Naive thymus-derived CD8-positive, alpha-beta T cell (primary cell): ENCODE results near the gene SERPINB11. TPM values are rescaled to one million over a fixed set of nuclear protein-coding genes. Genes with fewer than 3 reads are reported as not detected.
"Not testable (repeated sequence)": the region's sequence is repeated elsewhere in the genome, so short reads cannot be mapped to it uniquely, and the experiment has no call there.

ENCODE experiments used
- ATAC-seq, 2 donors: fragments of 150-1000 bp; cut with Tn5 transposase in 1 of 2; sonication (Bioruptor Pico), chemical (Tn5 transposase) in 1 of 2; 1 replicate in 1 of 2; 2 replicates in 1 of 2; pipeline ENCODE4 v1.10.0; 2021; ENCODE audit warnings: mild to moderate bottlenecking in 2 of 2, moderate library complexity in 2 of 2
- POLR2A ChIA-PET: fragments of 350-600 bp; sonication (Branson Sonifier 250); formaldehyde crosslinking; loops from one replicate; lab custom pipeline; 2021; ENCODE audit warnings: antibody characterized with exemption; lab: Charles Lee
- DNase-seq, 10 donors: peaks; one replicate each; pipeline versions ENCODE4 v3.0.0 to v3.0.0-alpha.2; 2020 to 2022
- H3K27ac Mint-ChIP-seq, 10 donors: one replicate each; pipeline ENCODE4 v1.8.0; 2020 to 2022; ENCODE audit warnings: mild to moderate bottlenecking in 10 of 10, mixed read lengths in 10 of 10, moderate library complexity in 4 of 10, inconsistent platforms in 1 of 10
- H3K27me3 Mint-ChIP-seq, 5 donors: one replicate each; pipeline ENCODE4 v1.8.0; 2021 to 2022; ENCODE audit warnings: mixed read lengths in 5 of 5
- H3K36me3 Mint-ChIP-seq, 3 donors: one replicate each; pipeline ENCODE4 v1.8.0; 2020 to 2022; ENCODE audit warnings: mixed read lengths in 3 of 3, mild to moderate bottlenecking in 2 of 3, inconsistent platforms in 1 of 3
- H3K4me1 Mint-ChIP-seq, 4 donors: one replicate each; pipeline ENCODE4 v1.8.0; 2021 to 2022; ENCODE audit warnings: mixed read lengths in 4 of 4
- H3K4me3 Mint-ChIP-seq, 10 donors: one replicate each; pipeline ENCODE4 v1.8.0; 2020 to 2022; ENCODE audit warnings: mild to moderate bottlenecking in 10 of 10, mixed read lengths in 10 of 10, moderate library complexity in 6 of 10, inconsistent platforms in 1 of 10
- H3K9me3 Mint-ChIP-seq, 9 donors: one replicate each; pipeline ENCODE4 v1.8.0; 2020 to 2022; ENCODE audit warnings: mixed read lengths in 9 of 9, mild to moderate bottlenecking in 3 of 9, inconsistent platforms in 1 of 9, moderate library complexity in 1 of 9
- polyA plus RNA-seq, 3 donors: library from polyadenylated mRNA; unstranded; fragments of 300-500 nt; fragmentation: Illumina TruSeq; gene quantifications; one replicate each; pipeline ENCODE4 v1.2.3, GENCODE V29; 2021
- total RNA-seq, 8 experiments: library from RNA in 2 of 8; stranded (reverse) in 2 of 8; gene quantifications; one replicate each; pipeline ENCODE4 v1.2.3 and lab custom pipeline; 2021 to 2026

SERPINB11 gene
- total RNA-seq (not detected), polyA plus RNA-seq (not detected), total RNA-seq (lab: John Stamatoyannopoulos, UW) (0 reads per million in 6 experiments)

GRCh38 chr18:63702660-63703059 lies at the start of gene SERPINB11:
Gene SERPINB11 (plus strand): TSS chr18:63702960. CDS start chr18:63710194, 7,234 bp downstream.
- Mint-ChIP-seq H3K9me3 (peaks cover 0 to 4% (median 0%) of the 10 kb centered on the region in 9 donors), H3K27ac (no peak within 1 kb of the TSS), H3K4me3 (no peak within 1 kb of the TSS), H3K36me3 (no peaks in the 10 kb centered on the region), H3K27me3 (peaks cover 0 to 17% (median 7%) of the 10 kb centered on the region in 5 donors), H3K4me1 (no peaks in the 10 kb centered on the region)
- no peak for DNase-seq
- POLR2A ChIA-PET, result no interaction called here
- no peak for ATAC-seq

DNA sequence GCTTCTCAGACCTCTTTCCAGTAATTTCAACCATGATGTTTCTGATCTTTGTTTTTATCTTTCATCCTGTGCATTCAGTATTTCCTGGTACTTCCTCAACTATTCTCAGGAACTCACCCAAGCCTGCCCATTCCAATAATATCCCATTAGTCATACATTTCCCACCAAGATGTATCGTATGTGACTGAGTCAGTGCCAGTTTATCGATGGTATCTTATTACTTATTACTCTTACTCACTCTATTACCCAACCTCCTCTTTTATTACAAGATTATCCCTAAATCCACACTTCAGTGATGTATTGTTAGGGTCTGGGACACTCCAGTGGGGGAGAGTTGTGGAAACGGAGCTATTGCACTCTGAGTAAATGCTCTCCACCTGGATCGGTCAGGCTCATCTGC lies 43.8 kb upstream of the SERPINB11 start:
- H3K27me3 Mint-ChIP-seq, H3K9me3 Mint-ChIP-seq, DNase-seq, H3K4me3 Mint-ChIP-seq, ATAC-seq, H3K36me3 Mint-ChIP-seq, H3K27ac Mint-ChIP-seq, POLR2A ChIA-PET, H3K4me1 Mint-ChIP-seq: not testable (repeated sequence)

GRCh38 chr18:63661750-63662149 lies 41.0 kb upstream of the SERPINB11 start, which contains the start of gene SERPINB3:
Gene SERPINB3 (minus strand): TSS chr18:63661893. CDS start chr18:63661216, 677 bp downstream.
- H3K4me1 Mint-ChIP-seq, H3K4me3 Mint-ChIP-seq, POLR2A ChIA-PET, H3K27ac Mint-ChIP-seq, ATAC-seq, DNase-seq, H3K36me3 Mint-ChIP-seq: not testable (repeated sequence)
- peaks cover 3 to 24% (median 12%) of the 10 kb centered on the region in 9 donors for H3K9me3 Mint-ChIP-seq
- H3K27me3 Mint-ChIP-seq, result peaks cover 0 to 13% (median 2%) of the 10 kb centered on the region in 5 donors

DNA sequence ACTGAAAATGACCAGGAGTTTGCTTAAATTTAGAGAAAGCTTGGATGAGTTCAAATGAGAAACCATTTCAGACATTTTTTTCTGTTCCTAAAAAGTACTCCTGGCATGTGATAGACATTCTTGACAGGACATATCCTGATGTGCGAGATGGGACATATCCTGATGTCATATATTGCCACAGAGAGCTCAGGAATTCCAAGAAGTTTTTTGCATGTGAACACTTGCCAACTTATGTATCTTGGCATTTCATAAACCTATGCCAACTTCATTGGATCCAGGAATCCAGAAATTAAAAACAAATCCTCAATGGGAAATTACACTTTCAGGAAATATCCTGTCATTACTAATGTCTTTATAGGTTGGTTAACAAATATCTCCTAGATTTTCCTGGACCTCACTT lies 38.2 kb upstream of the SERPINB11 start:
- Mint-ChIP-seq H3K4me1 (no peaks in the 10 kb centered on the region), H3K36me3 (peaks cover 0 to 8% (median 0%) of the 10 kb centered on the region in 3 donors), H3K4me3 (no peak overlapping the region), H3K27me3 (peaks cover 0 to 13% (median 2%) of the 10 kb centered on the region in 5 donors), H3K27ac (no peak overlapping the region), H3K9me3 (peaks cover 6 to 27% (median 15%) of the 10 kb centered on the region in 9 donors)
- ATAC-seq, result no peak
- no peak for DNase-seq
- POLR2A ChIA-PET, result no interaction called here

DNA sequence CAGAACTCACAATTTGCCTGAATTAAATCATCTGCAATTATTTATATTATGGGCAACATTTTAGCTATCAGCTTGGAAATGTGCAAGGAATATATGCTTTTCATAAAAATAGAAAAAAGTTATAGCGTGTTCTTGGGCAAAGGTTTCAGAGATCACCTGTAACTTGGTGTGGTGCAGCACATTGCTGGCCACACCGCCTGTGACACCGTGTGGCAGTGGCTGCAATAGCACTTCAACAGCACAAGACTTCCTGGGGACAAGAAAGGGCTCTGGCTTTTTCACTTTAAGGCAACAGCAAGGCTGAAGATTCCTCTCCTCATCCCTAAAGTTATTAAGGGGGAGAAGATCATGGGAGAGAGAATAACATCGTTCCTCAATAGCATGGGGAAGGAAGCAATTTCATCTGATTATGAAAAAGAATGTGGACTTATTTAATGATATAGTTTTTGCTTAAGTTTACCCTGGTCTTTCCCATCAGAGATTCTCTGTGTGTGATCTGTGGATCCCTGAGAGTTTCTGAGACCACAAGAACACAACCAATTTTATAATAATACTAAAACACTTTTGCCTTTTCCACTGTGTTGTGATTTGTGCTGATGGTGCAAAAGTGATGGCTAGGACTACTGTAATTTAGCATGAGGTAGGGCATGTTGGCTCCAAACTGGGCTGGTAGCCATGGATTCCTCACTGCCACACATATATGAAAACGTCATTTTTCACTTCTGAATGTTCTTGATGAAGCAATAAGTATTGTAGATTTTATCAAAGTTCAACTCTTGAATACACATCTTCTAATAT lies 26.0 kb upstream of the SERPINB11 start:
- no peak for DNase-seq
- H3K4me1 Mint-ChIP-seq, result no peaks in the 10 kb centered on the region
- peaks cover 3 to 8% (median 6%) of the 10 kb centered on the region in 5 donors for H3K27me3 Mint-ChIP-seq
- H3K9me3 Mint-ChIP-seq, result peaks cover 0 to 10% (median 3%) of the 10 kb centered on the region in 9 donors
- no peak overlapping the region for H3K27ac Mint-ChIP-seq
- no peak overlapping the region for H3K4me3 Mint-ChIP-seq
- POLR2A ChIA-PET, result no interaction called here
- no peaks in the 10 kb centered on the region for H3K36me3 Mint-ChIP-seq
- ATAC-seq, result no peak

GRCh38 chr18:63677500-63678225 lies 25.1 kb upstream of the SERPINB11 start:
- Mint-ChIP-seq H3K4me3 (no peak overlapping the region), H3K27ac (no peak overlapping the region), H3K27me3 (peaks cover 3 to 11% (median 6%) of the 10 kb centered on the region in 5 donors), H3K36me3 (no peaks in the 10 kb centered on the region), H3K4me1 (no peaks in the 10 kb centered on the region), H3K9me3 (peaks cover 0 to 12% (median 0%) of the 10 kb centered on the region in 9 donors)
- no peak for DNase-seq
- no peak for ATAC-seq
- POLR2A ChIA-PET, result no interaction called here

DNA sequence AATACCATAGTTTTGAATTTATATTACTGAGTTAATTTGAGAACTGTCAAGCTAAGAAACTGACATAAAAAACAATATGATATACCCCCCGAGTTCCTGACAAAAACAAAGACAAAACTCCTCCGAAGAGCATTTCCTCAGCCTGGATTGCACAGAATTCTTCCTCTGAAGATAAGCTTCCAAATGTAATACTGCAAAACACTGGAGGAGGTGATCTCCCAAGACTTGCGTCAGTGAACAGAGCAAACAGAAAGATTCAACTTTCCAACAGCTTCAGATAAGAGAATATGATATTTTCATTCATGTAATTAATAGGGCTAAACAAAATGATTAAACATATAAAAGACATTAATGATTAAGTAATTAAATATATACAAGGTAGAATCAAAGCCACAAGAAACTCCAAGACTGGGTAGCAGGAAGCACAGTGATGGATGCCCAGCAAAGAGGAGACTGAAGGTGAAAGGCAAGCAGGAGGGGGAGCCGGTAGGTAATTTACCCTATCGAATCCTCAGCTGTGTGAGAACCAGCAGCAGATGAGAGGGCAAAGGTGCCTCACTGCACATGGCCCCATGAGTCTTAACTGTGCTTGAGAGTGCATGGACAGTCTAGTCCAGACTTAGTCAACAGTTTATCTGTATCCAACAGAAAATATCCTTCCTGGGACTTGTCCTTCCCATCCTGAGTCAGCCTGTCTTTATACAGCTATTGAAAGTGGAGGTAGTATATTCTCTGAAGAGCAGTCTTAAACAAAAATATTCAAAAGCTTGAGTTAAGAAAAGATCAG lies 22.7 kb upstream of the SERPINB11 start:
- no peaks in the 10 kb centered on the region for H3K4me1 Mint-ChIP-seq
- H3K4me3 Mint-ChIP-seq, result no peak overlapping the region
- peaks cover 8 to 26% (median 13%) of the 10 kb centered on the region in 5 donors for H3K27me3 Mint-ChIP-seq
- no peak overlapping the region for H3K27ac Mint-ChIP-seq
- no peaks in the 10 kb centered on the region for H3K36me3 Mint-ChIP-seq
- no peak for DNase-seq
- POLR2A ChIA-PET, result no interaction called here
- H3K9me3 Mint-ChIP-seq, result peaks cover 0 to 19% (median 3%) of the 10 kb centered on the region in 9 donors
- ATAC-seq, result no peak

GRCh38 chr18:63681449-63682340 lies 21.1 kb upstream of the SERPINB11 start:
- Mint-ChIP-seq H3K4me1 (no peaks in the 10 kb centered on the region), H3K36me3 (no peaks in the 10 kb centered on the region), H3K9me3 (peaks cover 0 to 19% (median 3%) of the 10 kb centered on the region in 9 donors), H3K27ac (no peak overlapping the region), H3K27me3 (peaks cover 11 to 35% (median 17%) of the 10 kb centered on the region in 5 donors), H3K4me3 (no peak overlapping the region)
- POLR2A ChIA-PET, result no interaction called here
- ATAC-seq (no peak), DNase-seq (no peak)

GRCh38 chr18:63683152-63683551 lies 19.6 kb upstream of the SERPINB11 start:
- POLR2A ChIA-PET, result no interaction called here
- DNase-seq (no peak), ATAC-seq (no peak)
- Mint-ChIP-seq H3K4me3 (no peak overlapping the region), H3K9me3 (peaks cover 0 to 19% (median 3%) of the 10 kb centered on the region in 9 donors), H3K27ac (no peak overlapping the region), H3K36me3 (no peaks in the 10 kb centered on the region), H3K27me3 (peaks cover 8 to 40% (median 19%) of the 10 kb centered on the region in 5 donors), H3K4me1 (no peaks in the 10 kb centered on the region)

DNA sequence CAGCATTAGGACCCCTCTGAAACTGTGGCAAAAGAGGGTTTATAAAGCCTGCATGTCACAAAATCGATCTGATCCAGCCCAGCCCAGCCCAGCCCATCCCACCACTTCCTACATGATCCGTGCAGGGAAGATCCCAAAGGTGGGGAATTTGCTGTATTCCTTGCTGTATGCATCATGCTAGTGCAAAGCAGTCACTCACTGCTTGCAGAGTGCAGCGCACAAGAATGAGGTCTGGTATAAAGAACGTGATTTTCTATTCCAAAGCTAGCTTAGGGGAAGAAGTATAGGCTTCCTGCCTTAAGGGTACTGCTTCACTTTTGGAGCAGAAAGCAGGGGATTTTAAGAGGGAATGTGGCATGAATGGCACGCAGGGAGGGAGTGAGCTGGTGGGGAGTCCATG lies 18.9 kb upstream of the SERPINB11 start:
- no peak for ATAC-seq
- Mint-ChIP-seq H3K27ac (no peak overlapping the region), H3K9me3 (peaks cover 0 to 21% (median 3%) of the 10 kb centered on the region in 9 donors), H3K36me3 (no peaks in the 10 kb centered on the region), H3K4me3 (no peak overlapping the region), H3K27me3 (peaks cover 8 to 41% (median 19%) of the 10 kb centered on the region in 5 donors), H3K4me1 (no peaks in the 10 kb centered on the region)
- DNase-seq, result no peak
- POLR2A ChIA-PET, result no interaction called here

DNA sequence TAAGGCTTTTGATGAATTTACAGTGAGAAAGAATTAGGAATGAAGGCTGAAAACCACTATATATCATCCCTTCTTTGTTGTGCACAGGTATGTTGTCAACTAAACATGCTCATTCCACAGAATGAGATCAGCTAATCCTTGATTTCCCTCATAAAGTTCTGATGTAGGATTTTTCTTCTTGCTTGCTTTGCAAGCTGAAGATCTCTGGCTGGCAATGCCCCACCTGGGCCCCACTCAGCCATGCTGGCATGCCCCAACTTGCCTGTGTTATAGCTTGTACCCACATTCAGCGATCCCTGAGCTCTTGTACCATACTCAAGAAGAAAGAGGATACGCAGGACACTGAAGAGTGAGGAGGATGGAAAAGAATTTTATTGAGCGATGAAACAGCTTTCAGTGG lies 18.0 kb upstream of the SERPINB11 start:
- DNase-seq (no peak), ATAC-seq (no peak)
- H3K27me3 Mint-ChIP-seq, result peaks cover 8 to 50% (median 23%) of the 10 kb centered on the region in 5 donors
- no peak overlapping the region for H3K27ac Mint-ChIP-seq
- peaks cover 0 to 29% (median 4%) of the 10 kb centered on the region in 9 donors for H3K9me3 Mint-ChIP-seq
- POLR2A ChIA-PET, result no interaction called here
- H3K4me1 Mint-ChIP-seq, result no peaks in the 10 kb centered on the region
- no peak overlapping the region for H3K4me3 Mint-ChIP-seq
- H3K36me3 Mint-ChIP-seq, result peaks cover 0 to 8% (median 0%) of the 10 kb centered on the region in 3 donors
